ENCODE data around the gene EXOC3.
"Not testable (repeated sequence)": the region's sequence is repeated elsewhere in the genome, so short reads cannot be mapped to it uniquely, and the experiment has no call there.

Gene EXOC3

DNA sequence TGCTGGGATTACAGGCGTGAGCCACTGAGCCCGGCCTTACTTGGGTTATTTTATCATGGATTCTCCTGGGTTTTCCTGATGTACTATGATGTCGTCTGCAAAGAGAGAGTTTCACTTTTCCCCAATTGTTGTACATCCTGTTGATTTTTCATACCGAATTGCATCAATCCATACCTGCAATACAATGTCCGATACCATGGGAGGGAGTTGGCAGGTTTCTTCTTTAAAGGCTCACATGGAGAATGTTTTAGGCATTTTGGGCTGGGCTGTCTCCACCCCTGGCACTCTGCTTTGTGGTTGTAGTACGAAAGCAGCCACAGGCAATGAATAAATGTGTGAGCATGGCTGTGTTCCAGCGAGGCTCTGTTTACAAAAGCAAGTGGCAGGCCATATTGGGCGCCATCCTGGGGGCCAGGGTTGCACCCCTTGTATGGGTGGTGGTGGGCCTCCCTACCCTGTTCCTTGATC lies 35.1 kb upstream of the EXOC3 start:
- DNase-seq, result no peak

DNA sequence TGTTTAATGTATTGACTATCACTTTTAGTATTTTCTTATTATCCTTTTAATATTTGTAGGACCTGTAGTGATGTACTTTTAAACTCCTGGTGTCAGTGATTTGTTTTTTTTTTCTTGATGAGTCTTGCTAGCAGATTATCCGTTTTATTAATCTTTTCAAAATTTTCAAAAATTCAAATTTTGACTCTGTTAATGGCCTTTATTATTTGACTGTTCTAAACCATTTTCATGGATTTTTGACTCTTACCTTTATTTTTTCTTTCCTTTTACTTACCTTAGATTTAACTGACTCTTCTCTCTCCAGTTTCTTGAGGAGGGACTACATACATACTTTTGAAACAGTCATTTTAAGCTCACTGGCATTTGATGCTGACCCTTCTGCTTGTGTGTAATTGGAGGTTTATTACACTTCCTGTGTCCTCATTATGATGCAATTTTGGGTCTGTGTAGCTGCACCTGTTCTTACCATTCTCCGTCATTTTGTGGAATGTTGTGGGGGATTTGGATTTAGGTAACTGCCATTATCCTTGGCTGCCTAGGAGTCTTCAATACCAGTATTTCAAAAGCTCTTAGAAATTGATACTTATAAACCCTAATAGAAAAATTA lies 32.0 kb upstream of the EXOC3 start:
- no peak for DNase-seq

DNA sequence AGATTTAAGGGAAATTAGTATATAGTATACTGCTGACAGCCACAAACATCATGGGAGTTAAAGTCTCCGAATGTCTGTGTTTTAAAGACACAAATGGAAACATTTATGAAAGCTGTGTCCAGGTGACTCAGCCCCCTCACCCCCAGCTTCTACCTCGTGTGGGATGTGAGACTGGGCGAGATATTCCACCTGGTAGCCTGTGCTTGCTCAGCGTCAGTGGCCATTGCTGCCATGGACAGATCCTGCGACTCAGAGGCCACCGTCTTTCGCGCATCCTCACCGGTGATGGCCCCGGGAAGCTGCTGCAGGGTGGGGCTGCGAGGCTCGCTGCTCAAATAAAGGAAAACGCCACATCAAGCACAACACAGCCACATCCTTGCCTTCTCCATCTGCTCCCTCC lies 31.2 kb upstream of the EXOC3 start:
- DNase-seq, result no peak

DNA sequence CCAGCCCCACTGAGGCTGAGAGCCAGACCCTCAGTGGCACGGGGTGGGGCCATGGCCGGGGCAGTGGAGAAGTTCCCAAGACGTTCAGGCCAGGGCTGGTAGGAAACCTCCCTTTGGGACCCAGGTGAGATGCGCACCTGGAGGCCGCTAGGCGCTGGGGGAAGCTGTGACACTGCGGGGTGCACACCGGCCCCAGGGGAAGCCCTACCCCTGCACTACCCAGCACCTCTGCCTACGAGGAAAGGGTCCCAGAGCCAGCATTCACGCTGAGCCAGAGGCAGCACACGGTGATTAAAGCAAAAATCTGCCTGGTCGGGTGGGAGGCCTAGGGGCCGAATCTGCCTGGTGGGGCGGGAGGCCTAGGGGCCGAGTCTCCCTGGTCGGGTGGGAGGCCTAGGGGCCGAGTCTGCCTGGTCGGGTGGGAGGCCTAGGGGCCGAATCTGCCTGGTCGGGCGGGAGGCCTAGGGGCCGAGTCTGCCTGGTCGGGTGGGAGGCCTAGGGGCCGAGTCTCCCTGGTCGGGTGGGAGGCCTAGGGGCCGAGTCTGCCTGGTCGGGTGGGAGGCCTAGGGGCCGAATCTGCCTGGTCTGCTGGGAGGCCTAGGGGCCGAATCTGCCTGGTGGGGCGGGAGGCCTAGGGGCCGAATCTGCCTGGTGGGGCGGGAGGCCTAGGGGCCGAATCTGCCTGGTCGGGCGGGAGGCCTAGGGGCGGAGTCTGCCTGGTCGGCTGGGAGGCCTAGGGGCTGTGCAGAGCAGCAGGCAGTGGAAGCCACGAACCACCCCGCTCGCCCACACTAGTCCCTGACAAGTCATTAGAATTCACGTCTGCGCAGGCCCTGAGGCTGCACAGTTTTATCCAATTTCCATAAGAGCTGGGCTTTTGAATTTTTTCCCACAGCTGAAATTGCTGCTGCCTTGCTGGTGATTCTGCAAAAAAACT lies 27.7 kb upstream of the EXOC3 start:
- DNase-seq, result not testable (repeated sequence)

DNA sequence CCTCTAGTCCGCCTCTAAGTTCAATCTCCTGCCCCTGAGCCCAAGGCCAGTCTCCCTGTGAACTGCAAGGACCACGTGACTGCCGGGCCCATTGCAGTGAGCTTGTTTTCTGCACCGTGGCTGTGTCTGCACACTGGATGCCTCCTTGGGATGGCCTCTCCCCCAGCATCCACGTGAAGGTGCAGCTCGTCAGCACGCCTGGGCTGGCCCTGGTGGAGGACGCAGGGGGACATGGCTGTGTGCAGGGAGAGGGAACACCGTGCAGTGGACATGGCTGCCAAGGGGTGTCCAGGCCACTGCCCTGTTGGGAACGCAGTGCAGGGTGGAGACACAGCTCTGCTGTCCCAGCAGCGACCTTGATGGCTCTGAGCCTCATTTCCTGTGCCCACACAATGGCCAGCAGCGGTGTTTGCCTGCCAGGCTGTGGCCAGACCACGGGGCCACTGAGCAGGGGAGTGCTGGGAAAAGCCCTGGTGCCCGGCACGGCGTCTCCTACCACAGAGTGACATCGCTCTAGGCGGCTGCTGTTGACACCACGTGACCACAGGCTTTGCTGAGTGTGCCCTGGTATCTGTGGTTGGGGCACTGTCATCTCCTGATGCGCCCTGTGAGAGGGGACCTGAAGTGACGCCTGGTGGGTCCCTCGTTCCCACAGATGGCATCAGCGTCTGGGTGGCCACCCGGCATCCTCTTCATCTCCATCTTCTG lies 26.9 kb upstream of the EXOC3 start:
- DNase-seq, result no peak

DNA sequence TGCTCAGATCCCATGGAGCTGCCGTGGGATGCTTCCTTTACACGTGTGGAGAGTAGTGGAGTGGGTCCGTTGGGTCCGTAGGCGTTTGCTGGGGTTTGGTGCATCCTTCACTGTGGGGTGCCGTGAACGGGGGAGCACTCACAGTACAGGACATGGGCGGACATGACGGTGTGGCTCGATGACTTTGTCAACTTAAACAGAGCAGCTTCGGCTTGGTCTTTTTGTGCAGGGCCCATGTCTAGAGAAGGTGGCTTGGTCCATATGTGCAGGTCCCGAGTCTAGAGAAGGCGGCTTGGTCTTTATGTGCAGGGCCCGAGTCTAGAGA lies 26.4 kb upstream of the EXOC3 start:
- no peak for DNase-seq

DNA sequence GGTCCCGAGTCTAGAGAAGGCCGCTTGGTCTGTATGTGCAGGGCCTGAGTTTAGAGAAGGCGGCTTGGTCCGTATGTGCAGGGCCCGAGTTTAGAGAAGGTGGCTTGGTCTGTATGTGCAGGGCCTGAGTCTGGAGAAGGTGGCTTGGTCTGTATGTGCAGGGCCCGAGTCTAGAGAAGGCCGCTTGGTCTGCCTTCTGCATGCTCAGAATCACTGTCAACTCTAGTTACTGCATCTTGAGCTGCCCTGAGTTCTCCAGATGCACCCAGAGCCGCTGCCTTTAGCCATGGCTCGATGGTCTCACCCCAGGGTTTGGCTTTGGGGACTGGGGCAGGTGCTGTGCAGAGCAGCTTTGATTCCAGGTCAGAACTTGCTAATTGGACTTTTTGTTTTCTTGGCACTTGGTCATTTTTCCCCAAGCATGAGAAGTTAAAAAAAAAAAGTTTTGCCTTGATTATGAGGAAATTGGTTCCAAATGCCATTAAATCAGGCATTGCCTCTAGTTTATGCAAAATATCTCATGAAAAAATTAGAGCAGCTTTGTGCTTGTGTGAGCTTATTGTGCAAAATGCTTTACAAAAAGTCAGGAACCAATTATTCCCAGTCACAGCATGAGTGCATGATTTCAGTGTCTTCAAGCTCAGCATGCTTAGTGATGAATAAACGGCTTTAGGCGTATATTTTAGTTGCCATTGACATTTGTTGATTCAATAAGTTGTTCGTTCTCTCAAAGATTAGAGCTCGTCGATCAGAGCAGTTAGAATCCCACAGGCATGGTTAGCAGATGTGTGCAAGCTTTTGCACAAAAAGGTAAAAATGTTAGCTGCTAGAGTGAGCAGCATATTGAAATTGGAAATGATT lies 25.4 kb upstream of the EXOC3 start:
- DNase-seq, result no peak

DNA sequence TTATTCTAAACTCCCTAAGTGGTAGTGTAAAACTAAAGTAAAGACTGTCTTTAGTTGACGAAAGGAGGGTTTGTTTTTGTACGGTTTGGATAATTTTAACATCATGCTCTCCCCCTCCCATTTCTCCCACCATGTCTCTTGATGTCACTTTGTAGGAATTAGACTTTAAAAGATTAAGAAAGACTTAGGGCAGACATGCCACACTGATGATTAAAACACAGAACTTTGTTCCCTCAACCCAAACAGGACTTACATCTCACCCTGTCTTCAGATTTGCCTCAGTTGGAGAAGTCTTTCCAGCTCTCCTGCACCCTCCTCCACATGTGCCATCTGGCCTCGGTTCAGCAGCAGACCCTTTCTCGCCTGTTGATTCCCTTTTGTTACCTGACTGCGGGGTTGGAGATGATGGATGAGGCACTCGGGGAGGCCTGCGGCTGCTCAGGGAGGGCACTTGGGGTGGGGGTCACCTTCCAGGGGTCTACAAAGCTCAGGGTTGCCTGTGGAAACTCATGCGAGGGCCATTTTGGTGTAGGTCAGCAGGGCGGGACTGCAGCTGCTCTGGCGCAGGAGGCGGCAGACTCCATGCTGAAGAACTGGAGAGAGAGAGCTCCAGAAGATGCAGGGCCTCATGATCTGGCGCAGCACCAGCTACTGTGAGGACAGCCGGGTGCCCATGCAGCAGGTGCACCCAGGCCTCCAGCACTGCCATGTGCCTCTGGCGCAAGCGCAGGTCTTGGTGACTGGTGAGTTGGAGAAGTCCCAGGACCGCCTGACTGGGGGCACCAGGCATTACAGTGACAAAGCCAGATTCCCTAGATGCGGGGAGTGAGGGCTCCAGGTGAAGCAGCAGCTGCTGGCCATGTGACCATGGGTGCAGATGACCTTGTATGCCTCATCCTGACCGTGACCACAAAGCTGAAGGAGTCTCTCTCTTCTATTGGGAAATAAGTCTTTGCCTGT lies 24.5 kb upstream of the EXOC3 start:
- no peak for DNase-seq

DNA sequence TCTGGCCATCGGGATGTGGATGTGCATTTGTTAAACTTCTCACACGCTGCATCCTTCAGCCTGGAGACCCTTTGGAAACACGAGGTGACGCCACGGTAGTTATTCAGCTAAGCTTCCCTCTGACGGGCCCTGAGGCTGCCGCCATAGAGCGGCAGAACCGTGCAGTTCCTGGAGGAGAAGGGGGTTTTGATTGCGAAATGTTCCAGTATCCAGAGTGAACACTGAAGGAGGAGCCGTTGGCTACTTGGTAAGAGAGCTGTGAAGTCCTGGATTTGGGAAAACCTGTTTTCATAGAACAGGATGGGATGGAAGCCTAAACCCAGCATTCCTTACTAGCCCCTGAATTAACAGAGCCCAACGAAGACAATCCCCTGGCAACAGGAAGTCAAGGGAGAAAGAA lies 23.0 kb upstream of the EXOC3 start:
- DNase-seq, result no peak

DNA sequence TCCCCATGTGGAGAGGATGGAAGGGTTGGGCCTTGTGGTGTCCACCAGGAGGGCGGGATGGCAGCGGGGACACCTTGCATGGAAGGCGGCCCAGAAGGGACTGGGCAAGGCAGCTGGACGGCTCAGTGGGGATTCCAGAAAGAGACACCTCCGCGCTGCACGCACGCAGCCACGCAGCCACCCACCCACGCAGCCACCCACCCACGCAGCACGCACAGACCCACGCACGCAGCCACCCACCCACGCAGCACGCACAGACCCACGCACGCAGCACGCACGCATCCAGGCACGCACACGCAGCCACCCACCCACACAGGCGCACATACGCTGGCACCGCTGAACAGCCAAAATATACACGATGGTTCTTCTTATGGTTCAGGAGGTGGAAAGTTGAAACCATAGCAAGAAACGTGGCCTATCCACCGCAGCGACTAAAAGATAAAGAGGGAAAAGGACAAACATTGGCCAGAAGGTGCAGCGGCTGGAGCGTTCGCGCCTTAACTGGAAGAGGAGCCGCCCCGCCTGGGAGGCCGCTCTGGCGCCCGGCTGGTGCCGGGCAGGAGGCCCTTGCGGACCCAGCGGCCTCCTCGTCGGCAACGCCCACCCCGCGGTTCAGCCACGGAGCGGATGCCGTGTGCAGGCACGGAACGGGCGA lies 22.2 kb upstream of the EXOC3 start:
- DNase-seq, result no peak

DNA sequence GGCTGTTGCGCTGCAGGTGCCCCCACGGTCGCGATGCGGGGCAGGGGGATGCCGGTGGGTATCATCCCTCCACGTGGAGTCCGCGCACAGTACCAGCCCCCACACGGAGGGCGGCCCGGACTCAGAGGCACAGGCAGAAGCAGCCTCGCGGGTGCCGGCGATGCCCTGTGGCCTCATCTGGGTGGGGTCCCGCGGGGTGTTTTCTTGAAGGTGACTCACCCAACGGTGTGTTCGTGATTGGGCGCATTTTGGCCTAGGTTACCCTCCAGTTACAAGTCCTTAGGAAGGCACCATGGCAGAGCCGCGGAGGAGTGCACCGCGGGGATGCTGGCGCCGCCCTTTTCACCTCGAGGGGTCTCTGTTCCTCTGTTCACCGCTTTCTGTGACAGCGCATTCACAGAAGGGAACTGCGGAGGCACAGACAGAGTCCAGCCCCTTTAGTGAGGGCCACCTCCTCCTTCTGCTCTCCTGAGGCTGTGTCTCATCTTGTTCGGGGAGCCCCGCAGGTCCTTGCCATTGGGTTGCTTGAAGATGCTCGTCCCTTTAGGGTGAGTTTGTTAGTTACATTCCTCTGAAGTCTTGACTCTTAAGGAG lies 21.6 kb upstream of the EXOC3 start:
- no peak for DNase-seq

DNA sequence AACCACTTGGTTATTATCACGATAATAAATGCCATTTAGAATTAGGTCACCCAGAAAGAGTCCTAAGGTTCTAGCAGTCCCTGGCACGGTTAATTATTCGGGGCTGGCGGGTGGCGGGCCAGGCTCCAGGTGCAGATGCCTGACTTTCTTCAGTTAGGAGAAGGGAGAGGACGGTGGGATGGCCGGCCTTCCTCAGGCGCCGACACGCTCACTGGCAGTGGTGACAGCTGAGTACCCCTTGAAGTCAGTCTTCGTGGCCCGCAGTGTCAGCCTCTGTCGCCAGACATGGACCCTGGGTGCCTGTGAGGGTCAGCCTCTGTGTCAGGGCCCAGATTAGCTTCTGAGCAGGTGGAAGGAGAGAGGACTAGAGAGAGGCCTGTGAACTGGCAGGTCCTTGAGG lies 21.1 kb upstream of the EXOC3 start:
- no peak for DNase-seq

DNA sequence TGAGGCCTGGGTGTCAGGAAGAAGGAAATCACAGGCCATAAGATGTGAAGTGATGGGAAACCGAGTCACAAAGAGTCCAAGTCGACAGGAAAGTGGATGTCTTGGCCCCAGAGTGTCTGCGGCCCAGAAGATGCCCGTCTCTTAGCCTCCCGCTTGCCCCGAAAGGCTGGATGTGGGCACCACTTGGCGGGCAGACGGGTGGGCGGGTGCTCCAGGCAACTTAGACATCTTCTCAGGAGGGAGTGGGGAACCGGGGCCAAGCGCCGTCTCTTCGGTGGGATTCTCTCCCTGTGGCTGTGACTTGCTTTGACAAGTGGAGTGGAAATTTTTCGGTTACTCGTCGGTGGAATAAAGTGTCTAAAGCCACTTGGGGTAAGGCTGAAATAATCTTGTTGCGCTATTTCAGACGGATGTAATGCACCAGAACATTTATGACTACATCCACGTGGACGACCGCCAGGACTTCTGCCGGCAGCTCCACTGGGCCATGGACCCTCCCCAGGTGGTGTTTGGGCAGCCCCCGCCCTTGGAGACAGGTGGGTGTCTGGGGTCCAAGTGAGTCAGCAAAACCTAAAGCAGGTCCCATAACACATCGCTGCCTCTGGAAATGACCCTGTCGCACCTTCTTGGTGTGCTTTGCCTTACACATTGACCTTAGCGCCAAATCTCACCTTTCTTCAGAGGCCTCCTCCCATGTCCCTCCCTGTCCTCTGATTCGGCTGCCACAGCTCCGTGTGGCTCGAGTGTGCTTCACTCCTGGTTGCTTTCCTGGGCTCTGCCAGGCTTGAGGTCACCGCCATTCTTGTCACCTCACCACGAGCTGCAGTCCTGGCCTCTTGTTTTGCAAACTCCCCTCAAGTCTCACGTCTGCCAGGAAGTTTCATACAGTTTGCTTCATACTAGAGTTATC lies 20.4 kb upstream of the EXOC3 start:
- no peak for DNase-seq

DNA sequence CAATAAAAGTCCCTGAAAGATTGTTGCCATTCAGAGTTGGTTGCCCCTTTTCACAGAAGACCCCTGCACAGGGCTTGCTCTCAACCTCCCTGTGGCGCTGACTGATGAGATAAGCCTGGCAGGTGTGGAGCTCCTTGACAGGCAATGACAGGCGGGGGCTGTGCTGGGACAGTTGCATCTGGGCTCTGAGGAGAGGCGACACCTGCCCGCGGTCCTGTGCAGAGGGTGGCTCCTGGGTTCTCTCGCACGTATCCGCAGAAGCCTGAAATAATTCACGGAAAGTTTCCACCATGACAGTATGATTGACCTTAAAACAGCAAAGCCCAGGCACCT lies 19.8 kb upstream of the EXOC3 start:
- no peak for DNase-seq

DNA sequence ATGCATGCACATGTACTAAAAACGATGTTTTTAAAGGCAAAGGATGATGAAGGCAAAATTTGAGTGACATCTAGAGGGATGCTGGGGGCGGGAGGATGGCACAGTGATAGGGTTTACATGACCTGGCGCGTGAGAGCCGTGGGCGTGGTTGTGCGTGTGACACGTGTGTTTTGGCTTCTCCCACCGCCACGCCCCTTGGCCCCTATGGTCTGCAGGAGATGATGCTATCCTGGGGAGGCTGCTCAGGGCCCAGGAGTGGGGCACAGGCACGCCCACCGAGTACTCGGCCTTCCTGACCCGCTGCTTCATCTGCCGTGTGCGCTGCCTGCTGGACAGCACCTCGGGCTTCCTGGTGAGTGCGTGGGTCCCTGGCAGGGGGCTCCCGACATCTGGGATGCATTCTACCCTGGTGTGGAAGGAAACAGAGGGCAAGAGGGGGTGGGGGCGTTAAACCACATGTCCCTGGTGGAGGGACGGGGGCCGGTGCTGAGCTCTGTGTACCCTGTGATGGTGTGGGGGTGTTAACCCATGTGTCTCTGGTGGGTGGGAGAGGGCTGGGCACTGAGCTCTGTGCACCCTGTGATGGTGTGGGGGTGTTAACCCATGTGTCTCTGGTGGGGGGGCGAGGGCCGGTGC lies 19.2 kb upstream of the EXOC3 start:
- no peak for DNase-seq

DNA sequence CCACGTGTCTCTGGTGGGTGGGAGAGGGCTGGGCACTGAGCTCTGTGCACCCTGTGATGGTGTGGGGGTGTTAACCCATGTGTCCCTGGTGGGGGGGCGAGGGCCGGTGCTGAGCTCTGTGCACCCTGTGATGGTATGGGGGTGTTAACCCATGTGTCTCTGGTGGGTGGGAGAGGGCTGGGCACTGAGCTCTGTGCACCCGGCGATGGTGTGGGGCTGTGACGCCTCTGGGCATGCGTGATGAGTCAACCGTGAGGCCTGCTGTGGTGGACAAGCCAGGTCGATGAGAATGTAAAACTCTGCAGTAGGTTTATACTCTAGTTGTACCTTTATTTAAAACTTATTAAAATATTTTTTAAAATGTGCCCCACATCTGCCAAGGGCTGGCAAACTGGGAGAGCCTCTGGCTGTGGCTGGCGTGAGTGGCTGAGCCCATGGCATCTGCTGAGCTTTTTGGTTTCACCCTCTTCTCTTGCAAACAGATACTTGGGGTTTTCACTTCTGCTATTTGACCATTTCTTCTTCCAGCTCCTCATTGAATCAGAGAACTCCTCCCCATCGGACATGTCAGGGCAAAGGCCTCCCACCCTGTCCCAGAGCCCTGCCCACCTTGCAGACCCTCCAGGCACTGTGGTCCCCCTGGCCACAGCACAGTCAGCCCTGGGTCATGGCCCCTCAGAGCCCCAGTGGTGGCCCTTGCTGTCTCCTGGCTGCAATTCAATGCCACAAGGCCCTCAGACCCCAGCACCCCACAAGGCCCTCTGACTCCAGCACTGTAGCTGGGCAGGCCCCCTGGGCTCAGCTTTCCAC lies 18.5 kb upstream of the EXOC3 start:
- DNase-seq, result no peak

DNA sequence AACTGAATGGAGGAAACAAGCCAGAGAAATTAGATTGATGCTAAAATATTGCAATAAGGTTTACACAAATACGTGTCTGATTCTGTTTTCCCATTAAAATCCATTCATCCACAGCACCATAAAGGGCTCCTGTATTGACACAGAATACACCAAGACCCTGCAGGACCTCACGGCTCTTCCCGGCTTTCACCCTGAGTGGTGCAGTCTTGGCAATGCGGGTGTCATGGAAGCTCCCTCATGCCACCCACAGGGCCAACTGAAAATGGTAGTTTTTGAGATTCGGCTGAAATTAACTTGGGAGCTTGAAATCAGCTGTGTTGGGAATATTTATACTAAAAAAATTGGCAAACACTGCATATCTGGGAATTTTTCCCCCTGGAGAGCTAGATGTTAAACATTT lies 17.3 kb upstream of the EXOC3 start:
- peak; percentile 18 for DNase-seq

DNA sequence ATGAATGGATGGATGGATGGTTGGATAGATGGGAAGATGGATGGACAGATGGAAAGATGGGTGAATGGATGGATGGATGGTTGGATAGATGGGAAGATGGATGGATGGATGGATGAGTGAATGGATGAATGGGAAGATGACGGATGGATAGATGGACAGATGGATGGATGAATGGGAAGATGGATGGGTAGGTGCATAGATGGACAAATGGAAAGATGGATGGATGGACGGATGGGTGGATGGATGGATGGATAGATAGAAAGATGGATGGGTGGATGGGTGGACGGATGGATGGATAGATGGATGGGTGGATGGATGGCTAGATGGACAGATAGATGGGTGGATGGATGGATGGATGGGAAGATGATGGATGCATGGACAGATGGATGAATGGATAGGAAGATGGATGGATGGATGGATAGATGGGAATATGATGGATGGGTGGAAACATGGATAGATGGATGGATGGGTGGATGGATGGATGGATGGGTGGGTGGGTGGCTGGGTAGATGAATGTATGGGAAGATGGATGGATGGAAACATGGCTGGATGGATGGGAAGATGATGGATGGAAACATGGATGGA lies 16.5 kb upstream of the EXOC3 start:
- DNase-seq, result no peak
